ENCODE measurements around the gene KRTAP12-2.
"Not testable (repeated sequence)": the region's sequence is repeated elsewhere in the genome, so short reads cannot be mapped to it uniquely, and the experiment has no call there.

Gene KRTAP12-2

DNA sequence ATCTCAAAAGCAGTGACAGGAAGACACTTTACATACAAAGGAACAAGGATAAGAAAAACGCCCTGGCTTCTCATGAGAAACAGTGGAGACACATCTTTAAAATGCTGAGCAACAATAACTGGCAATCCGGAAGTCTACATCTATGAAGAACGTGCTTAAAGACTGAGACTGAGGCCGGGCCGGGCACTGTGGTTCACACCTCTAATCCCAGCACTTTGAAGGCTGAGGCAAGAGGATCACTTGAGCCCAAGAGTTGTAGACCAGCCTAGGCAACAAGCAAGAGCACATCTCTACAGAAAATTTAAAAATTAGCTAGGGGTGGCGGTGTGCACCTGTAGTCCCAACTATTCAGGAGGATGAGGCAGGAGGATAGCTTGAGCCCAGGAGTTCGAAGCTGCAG lies 17.4 kb upstream of the KRTAP12-2 start:
- FAIRE-seq = no peak

DNA sequence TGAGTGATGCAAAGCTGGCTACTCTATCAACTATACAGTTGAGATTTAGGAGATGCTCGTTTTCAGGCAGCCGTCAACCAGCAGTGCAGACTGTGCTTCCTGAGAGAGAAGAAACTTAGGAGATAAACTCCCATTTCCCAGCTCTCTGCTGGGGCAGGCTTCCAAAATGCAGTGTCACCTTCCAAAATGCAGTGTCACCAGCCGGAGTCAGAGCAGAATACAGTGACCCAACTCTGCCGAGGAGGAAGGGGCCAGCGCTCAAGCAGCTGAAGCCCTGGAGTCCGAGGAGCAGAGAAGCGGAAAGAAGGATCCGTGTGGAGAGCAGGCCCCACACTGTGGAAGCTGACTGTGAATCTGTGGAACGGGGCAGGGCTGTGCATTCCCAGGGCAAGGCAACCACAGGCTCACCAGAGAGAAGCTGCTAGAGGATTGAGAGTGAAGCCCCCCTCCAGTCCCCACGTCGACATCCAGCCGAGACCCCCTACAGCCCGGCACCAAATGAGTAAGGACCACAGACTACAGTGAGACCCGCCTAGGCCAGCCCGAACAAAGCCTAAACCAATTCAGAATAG lies 15.9 kb upstream of the KRTAP12-2 start:
- no peak for FAIRE-seq

DNA sequence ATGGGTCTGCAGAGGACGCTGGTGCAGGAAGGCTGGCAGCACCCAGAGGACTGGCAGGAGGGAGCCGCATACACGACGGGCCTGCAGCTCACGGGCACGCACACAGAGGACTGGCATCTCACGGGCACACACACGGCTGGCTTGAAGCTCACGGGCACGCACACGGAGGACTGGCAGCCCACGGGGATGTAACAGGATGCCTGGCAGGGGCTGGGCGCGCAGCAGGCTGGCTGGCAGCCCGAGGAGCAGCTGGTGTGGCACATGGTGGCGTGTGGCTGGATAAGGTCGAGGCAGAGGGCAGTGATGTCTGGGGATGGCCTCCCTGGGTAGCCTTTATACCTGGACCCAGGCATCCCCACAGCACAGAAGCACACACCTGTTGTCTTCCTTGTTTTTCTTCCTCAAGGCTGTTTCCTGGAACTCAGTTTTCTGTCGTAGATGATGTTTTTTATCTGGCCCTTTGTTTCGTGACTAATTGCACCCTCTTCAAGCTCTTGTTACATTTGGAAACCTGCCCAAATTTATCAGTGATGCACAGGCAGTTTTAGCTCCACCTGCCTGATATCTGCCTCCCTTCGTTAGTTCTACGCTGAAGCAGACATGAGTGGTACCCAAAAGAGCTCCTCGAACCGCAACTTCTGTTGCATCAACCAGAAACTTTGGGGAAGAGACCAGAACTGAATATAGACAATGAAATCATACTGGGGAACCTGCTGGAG lies 15.3 kb upstream of the KRTAP12-2 start, which contains the start of gene KRTAP12-1:
Gene KRTAP12-1 (minus strand): TSS at position 303 of the 719 bp plus-strand sequence. CDS start 40 bp downstream, at position 263.
- no peak for FAIRE-seq

DNA sequence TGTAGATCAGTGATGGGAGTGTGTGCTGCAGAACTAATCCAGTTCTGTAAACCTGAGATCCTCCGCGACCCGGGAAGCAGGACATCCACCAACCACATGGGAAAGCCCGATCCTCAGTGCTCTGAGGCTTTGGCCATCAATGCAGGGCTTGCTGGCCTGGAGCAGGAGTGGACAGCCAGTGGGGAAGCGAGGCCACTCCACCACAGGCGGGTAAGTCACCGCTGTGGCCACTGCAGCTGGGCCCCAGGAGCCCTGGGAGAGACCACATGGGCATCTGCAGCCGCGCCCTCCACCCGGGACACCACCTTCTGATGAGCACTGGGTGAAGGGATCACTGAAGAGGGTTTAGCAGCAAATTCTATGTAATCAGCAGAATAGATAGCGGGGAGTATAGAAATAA lies 14.4 kb upstream of the KRTAP12-2 start:
- no peak for FAIRE-seq

DNA sequence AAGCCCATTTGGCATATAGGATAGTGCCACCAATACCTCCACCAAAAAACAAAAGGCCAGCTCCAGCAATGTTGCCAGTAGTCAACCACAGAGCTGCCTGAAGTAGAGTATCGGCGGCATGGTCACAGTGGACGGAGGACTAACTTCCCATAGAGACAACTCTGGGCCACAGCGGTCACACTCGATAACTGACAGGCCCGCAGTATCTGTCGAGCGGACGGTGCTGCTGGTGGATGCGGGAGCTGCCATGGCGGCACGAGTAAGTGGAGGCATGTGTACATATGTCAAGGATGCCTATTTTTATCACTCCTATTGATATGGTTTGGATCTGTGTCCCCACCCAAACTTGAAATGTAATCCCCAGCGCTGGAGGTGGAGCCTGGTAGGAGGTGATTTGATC lies 11.2 kb upstream of the KRTAP12-2 start:
- no peak for FAIRE-seq

DNA sequence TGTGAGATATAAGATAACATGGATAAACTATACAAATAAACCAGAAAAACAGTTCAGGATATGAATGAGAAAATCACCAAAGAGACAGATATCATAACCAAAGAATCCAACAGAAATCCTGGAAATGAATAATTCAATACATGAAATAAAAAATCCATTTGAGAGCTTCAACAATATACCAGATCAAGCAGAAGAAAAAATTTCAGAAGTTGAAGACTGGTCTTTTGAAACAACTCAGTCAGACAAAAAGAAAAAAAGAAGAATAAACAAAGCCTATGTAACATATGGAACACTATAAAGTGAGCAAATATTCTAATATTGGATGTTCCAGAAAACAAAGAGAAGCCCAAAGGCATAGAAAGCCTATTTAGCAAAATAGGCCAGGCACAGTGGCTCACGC lies 5.2 kb upstream of the KRTAP12-2 start:
- no peak for FAIRE-seq

DNA sequence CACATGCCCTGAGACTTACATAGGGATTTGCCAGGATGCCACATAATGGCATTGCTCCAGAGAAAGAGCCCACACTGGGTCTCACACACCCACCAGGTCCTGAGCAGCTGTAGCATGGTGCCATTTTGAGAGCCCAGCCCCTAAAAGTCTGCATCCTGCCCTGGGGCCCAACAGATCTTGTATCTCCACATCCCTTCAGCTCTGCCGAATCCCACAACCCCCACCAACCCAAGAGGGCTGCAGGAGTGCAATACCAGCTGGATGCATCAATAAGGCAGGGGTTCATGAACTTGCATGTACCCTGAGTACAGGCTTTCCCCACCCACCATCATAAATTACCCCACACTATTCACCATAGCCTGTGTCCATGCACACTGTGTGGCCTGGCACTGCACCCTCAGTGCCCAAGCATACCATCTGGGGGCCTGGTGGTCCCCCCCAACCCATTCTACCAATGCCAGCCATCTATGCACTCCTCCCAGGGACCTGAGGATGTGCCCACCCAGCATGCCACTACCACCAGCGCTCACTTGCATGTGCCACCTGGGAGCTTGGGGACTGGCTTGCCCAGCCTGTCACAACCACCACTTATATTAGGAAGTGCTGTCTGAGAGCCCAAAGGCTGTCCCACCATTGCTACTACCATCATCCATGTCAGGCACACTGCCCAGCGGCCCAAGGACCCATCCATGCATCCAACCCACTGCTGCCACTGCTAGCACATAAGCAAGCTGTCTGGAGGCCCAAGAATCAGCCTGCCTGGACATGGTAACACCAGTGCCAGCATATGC lies 4.1 kb upstream of the KRTAP12-2 start:
- FAIRE-seq = no peak

DNA sequence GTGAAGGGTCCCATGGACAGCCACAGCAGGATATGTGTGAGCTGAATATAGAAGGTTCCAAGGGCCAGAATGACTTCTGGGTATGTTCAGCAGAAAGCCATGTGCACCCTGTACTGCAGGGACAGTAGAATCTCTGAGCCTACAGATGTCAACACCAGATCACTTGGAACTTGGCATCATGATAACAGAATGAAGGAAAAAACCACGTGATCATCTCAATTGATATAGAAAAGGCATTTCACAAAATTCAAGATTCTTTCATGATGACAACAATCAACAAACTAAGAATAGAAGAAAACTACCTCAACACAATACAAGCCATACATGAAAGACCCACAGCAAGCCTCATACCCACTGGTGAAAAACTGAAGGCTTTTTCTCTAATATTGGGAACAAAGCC lies 885 bp upstream of the KRTAP12-2 start:
- no peak for FAIRE-seq

DNA sequence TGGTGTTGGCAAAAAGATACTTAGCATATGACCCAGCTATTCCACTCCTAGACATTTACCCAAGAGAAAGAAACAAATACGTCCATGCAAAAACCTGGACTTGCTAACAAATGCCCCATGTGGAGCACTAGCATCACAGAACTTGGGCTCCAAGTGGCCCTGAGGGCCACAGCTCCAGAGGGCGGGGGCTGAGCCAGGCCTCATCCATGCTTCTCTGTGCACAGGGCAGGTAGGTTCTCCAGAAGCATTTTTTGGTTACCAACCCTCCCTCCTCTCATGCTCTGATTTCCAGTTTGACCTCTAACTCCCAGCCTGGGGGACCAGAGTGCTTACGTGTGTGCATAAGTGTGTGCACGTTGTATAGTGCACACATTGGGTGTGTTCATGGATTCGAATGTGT lies 2.0 kb downstream of the KRTAP12-2 start:
- no peak for FAIRE-seq

DNA sequence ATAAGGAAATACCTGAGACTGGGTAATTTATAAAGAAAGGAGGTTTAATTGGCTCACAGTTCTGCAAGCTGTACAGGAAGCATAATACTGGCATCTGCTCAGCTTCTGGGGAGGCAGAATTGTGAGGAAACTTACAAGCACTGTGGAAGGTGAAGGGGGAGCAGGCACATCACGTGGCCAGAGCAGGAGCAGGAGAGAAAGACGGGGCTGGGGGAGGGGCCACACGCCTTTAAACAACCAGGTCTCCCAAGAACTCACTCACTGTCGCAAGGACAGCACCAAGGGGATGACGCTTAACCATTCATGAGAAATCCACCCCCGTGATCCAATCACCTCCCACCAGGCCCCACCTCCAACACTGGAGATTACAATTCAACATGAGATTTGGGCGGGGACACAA lies 5.2 kb downstream of the KRTAP12-2 start:
- FAIRE-seq = not testable (repeated sequence)

DNA sequence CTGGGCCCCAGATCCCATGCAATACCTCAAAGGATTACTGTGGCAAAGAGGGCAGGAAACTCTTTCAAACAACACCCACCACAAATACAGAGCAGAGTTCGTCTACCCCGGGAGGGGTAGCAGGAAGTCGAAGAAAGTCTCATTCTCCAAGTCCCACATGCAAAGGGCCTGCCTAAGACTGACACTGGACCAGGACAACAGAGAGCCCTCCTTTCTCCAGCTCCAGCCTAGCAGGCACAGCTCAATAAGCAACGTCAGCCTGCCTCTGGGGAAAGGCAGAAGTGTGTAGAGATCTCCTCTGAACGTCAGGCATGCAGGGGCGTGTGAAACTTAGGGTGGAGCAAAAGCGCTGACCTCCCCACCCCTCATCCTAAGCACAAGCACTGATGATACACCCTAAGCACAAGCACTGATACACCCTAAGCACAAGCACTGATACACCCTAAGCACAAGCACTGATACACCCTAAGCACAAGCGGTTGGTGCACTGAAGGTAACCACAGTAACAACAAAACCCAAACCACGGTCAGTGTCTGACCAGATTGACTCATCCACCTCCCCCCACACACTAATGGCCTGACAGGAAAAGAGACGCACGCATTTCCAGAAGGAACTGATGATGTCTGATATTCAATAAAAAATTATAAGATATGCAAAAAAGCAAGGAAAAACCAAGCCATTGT lies 7.7 kb downstream of the KRTAP12-2 start:
- no peak for FAIRE-seq

DNA sequence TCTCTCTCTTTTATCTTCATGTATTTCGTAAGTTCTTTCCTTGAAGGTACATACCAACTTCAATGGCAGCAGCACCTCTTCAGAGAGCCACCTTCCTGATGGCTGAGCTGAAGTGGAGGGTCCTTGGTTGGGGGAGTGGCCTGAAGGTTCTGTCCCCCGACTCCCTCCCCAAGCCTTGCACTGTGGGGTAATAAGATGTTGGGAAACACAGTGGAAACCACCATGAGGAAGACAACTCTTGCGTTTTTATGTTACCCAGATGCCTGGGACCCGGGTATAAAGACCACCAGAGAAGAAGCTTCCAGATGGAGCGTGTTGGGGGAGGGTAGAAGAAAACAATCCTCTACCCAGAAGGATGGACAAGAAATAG lies 8.2 kb downstream of the KRTAP12-2 start:
- no peak for FAIRE-seq

DNA sequence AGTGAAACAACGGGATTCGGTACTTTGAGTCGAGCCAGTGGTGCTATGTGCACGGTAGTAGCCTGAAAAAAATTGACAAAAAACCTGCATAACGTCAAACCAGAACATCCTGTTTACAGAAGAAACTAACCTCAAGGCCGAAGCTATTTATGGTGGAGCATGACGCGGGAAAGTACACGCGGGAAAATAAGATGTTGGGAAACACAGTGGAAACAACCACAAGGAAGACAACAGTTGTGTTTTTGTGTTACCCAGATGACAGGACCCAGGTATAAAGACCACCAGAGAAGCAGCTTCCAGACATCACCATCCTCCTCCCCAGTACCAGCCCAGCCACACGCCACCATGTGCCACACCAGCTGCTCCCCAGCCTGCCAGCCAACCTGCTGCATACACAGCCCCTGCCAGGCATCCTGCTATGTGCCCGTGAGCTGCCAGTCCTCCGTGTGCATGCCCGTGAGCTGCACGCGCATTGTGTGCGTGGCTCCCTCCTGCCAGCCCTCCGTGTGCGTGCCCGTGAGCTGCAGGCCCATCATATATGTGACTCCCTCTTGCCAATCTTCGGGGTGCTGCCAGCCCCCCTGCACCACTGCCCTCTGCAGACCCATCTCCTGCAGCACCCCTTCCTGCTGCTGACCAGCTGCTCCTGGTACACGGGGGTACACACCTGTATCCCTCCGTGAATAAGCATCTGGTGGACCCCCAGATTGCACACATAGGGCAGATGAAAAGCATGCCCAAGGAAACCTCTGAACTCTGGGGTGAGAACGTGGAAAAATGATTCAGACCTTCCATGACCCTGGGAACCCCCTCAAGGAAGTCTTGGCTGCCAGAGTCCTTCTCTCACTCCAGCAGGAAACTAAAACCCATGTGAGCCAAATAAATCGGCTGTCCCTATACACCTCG lies 8.8 kb downstream of the KRTAP12-2 start, which contains the start of gene KRTAP12-3:
Gene KRTAP12-3 (plus strand): TSS at position 298 of the 906 bp plus-strand sequence. CDS start 48 bp downstream, at position 346.
- no peak for FAIRE-seq

DNA sequence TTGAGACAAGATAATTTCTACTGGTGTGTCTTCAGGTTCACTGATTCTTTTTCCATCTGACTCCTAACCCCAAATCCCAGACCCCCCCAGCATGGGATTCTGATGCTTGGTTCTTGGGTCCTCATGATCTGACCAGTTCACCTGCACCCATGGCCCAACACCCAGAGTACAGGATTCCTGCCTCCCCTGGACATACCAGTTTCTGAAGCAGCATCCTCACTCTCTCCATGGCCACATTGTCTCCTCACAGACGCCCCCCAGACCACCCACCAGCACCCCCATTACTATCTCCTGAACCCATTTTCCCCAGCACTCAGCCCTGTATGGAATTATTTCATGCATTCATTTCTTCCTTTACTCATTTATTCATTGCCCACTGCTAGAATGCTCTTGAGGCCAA lies 9.9 kb downstream of the KRTAP12-2 start:
- no peak for FAIRE-seq

DNA sequence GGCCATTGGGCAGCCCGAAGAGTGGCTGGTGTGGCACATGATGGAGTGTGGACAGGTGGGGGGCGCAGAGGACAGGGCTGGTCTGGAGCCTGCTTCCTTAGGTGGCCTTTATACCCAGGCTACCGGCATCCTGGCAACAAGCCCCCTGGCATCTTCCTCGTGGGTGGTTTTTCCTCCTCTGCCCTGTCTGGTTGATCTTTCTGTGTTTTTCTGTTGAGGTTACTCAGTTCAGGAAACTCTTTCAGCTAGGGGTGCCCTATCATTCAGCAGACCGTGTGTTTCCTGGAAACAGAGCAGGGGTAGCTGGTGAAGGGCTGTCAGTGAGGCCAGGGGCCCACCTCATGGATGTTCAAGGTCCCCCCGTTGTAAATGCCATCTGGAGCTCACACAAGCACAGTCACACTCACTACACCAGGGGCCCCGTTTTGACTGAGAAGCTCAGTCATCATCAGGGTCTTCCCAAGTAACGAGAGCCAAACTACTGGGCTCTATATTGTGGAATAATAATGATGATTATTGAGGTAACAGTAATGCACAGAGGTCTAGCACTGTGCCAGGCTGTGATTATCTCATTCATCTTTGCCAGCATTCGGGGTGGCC lies 12.1 kb downstream of the KRTAP12-2 start, which contains the start of gene KRTAP12-4:
Gene KRTAP12-4 (minus strand): TSS at position 84 of the 600 bp plus-strand sequence. CDS start 45 bp downstream, at position 39.
- FAIRE-seq = no peak

DNA sequence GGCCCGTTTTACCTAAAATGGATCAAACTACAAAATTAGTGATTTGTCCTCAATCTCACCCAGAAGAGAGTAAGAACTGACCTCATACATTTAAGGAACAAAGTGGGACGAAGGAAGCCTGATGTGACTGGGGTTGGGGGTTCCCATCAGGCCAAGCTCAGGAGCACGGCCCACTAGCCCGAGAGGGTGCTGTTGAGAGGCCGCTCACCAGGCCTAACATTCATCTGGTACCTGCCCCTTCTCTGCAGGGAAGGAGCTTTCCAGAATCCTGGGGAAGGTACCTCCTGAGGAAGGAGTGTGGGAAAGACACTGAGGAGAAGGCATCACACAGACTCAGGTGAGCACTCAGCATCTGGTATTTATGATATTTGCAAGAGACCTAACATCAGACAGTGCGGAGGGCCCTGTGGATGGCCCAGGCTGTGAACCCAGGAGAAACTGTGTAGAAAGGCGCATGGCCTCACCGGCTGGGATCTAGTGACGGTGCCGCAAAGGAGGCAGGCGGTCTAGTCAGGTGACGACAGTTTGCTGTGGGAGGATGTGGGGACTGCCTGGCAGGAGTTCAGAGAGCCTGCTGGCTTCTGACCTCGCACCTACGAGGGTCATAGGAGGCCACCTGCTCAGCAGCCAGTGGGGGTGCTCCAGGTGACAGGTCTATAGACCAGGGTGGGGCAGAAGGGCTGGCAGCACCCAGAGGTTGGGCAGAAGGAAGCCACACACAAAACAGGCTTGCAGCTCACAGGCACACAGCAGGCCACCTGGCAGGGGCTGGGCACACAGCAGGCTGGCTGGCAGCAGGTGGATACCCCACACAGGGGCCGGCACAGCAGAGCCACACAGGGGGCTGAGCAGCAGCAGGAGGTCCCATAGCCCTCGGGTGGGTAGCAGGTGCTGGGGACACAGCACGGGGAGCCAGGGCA lies 12.8 kb downstream of the KRTAP12-2 start:
- no peak for FAIRE-seq

DNA sequence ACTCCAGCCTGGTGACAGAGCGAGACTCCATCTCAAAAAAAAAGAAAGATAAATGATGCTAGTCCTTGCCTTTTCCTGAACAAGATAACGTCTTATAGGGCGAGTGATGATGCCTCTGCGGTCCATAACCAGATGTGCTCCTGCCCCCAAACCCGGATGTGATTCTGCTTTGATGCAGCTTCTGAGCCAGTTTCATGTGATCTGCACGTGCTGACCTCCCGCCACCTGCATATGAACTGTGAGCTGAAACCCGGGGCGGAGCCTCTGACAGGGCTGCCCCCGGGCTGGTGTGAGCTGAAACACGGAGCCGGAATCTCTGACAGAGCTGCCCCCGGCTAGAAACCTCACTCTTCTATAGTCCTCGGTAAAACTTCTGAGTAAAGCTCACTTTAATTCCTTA lies 13.6 kb downstream of the KRTAP12-2 start:
- no peak for FAIRE-seq

DNA sequence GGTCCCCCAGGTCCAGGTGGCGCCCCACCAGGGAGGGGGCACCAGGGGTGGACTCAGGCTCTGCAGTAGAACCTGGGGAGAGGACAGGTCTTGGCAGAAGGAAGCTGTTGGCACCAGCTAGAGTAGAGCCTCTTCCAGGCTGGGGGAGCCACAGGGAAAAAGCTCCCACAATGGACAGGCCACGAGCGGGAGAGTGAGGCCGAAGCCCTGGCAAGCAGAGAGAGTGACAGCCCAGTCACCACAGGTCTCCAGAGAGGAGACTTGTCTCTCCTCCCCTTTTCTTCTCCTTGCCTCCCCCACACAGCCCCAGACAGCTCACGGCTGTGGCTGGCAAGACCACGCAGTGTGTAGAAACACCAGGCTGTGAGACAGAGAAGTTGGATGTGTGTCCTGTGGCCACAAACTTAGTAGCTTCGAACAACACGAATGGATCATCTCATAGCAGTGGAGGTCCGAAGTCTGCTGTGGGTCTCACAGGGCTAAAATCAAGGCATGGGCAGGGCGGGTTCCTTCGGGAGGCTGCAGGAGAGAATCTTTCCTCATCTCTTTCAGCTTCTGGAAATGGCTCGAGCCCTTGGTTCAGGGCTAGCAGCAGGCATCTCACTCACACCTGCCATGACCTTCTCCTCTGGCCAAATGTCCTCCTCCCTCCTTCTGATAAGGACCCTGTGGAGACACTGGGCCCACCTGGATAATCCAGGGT lies 15.6 kb downstream of the KRTAP12-2 start:
- FAIRE-seq = no peak

DNA sequence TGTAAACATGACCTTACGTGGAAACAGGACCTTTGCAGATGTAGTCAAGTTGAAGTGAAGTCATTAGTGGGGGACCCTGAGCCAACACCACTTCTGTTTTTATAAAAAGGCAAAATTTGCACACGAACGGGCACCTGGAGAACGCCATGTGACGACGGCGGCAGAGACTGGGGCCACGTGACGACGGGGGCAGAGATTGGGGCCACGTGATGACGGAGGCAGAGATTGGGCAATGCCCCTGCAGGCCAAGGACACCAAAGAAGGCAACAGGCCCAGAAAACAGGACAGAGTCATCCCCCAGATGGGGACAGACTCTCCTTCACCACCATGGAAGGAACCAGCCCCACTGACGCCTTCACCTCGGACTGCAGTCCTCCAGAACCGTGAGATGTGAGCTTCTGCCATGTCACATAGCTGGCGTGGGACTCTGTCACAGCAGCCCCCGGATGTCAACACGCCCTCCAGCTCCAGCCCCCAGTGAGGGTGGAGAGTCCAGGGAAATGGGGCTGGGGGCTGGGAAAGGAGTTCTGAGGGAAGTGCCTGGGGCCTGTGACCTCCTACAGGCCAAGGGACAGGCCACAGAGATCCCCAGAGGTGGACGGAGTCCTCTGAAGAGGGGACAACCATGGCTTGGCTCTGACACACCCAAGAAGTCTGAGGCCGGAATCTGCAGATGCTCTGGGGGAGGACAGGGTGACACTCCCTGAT lies 16.3 kb downstream of the KRTAP12-2 start:
- FAIRE-seq = no peak
